K562 (cell line): ENCODE results near the gene RFPL2. TPM values are rescaled to one million over a fixed set of nuclear protein-coding genes. Genes with fewer than 3 reads are reported as not detected.

ENCODE experiments used
- ATAC-seq: fragments of 200-7000 bp; cut with Tn5 transposase; 3 replicates; pipeline ENCODE4 v1.9.1; 2020; ENCODE audit warnings: moderate library complexity
- BruUV-seq: library from RNA; stranded (reverse); fragments of 400-500 nt; replicated peaks from 2 replicates; lab custom pipeline; 2021; lab: Mats Ljungman, UMichigan
- CTCF ChIA-PET: fragments of 300-600 bp; formaldehyde crosslinking; extraction: SDS; loops from one replicate; lab custom pipeline; 2021; ENCODE audit warnings: low intra/inter-chr PET ratio; lab: Yijun Ruan, JAX
- POLR2A ChIA-PET: fragments of 300-600, 350-650 bp; sonication (Branson Sonifier 250); formaldehyde crosslinking; extraction: SDS; loops from one replicate; lab custom pipeline; 2021; ENCODE audit warnings: antibody characterized with exemption, inconsistent platforms; lab: Yijun Ruan, JAX
- DNase-seq, 4 experiments: peaks; one replicate each; pipeline versions ENCODE4 v3.0.0 to v3.0.0-alpha.2; 2011 to 2018; ENCODE audit warnings: low spot score in 3 of 4, mixed read lengths in 3 of 4; ENCODE audit errors: extremely low read depth in 1 of 4
- FAIRE-seq: peaks from 2 replicates; lab custom pipeline; 2011; peaks lifted over from hg19 to GRCh38; lab: Jason Lieb, UNC
- H2AFZ ChIP-seq: 2 replicates; pipeline ENCODE4 v1.6.0; 2011; ENCODE audit warnings: low read depth, low read length, control low read depth, inconsistent platforms
- H3K27ac ChIP-seq: fragments of 200-600 bp; 3 replicates; pipeline ENCODE4 v1.8.0; 2011; ENCODE audit warnings: low read depth, mild to moderate bottlenecking, control low read depth, inconsistent platforms, low read length, moderate library complexity, mixed read lengths; ENCODE audit errors: extremely low read depth
- H3K27me3 ChIP-seq, 2 experiments: fragments of 300-600 bp in 1 of 2; 2 replicates in 1 of 2; 3 replicates in 1 of 2; pipeline versions ENCODE4 v1.6.0 to v1.8.0; 2011; ENCODE audit warnings: inconsistent platforms in 2 of 2, low read length in 2 of 2, mild to moderate bottlenecking in 1 of 2, mixed read lengths in 1 of 2, moderate library complexity in 1 of 2; ENCODE audit not compliant: control insufficient read depth in 2 of 2, insufficient read depth in 2 of 2
- H3K36me3 ChIP-seq: fragments of 300-600 bp; 3 replicates; pipeline ENCODE4 v1.8.0; 2011; ENCODE audit warnings: mild to moderate bottlenecking, low read length, inconsistent platforms; ENCODE audit not compliant: control insufficient read depth, insufficient read depth
- H3K4me1 ChIP-seq, 2 experiments: fragments of 200-600 bp in 1 of 2; replicated peaks in 1 of 2; 2 replicates in 1 of 2; 3 replicates in 1 of 2; pipeline versions ENCODE4 v1.5.1 to v1.8.0; 2011; ENCODE audit warnings: inconsistent platforms in 2 of 2, low read length in 2 of 2, mild to moderate bottlenecking in 1 of 2, mixed read lengths in 1 of 2, moderate library complexity in 1 of 2; ENCODE audit not compliant: control insufficient read depth in 2 of 2, insufficient read depth in 2 of 2
- H3K4me2 ChIP-seq: 2 replicates; pipeline ENCODE4 v1.6.1; 2011; ENCODE audit warnings: low read length, control low read depth, inconsistent platforms, mixed read lengths; ENCODE audit not compliant: insufficient read depth
- H3K4me3 ChIP-seq: fragments of 200-600 bp; sonication (generic), shearing (Covaris generic); 2 replicates; pipeline ENCODE4 v1.5.1; 2016; ENCODE audit warnings: control low read depth, inconsistent platforms
- H3K79me2 ChIP-seq: fragments of 200-600 bp; 3 replicates; pipeline ENCODE4 v1.8.0; 2011; ENCODE audit warnings: low read length, inconsistent platforms; ENCODE audit not compliant: control insufficient read depth, insufficient read depth
- H3K9ac ChIP-seq, 2 experiments: 2 replicates each; pipeline versions ENCODE4 v1.6.0 to v1.6.1; 2011; ENCODE audit warnings: low read depth in 2 of 2, low read length in 2 of 2, control low read depth in 1 of 2, inconsistent platforms in 1 of 2, mild to moderate bottlenecking in 1 of 2, mixed read lengths in 1 of 2; ENCODE audit not compliant: insufficient read depth in 1 of 2
- H3K9me1 ChIP-seq: one replicate; pipeline ENCODE4 v1.6.0; 2011; ENCODE audit warnings: inconsistent platforms, mild to moderate bottlenecking, low read length, moderate library complexity; ENCODE audit not compliant: control insufficient read depth, insufficient read depth
- H3K9me3 ChIP-seq: replicated peaks from 2 replicates; pipeline ENCODE4 v1.5.1; 2011; ENCODE audit warnings: low read depth, low read length, inconsistent platforms; ENCODE audit not compliant: control insufficient read depth, insufficient read depth
- H4K20me1 ChIP-seq: replicated peaks from 2 replicates; pipeline ENCODE4 v1.6.1; 2011; ENCODE audit warnings: low read length, inconsistent platforms, mixed read lengths; ENCODE audit not compliant: control insufficient read depth, insufficient read depth
- BRF2 ChIP-seq: IDR thresholded peaks from 3 replicates; pipeline ENCODE4 v1.6.1; 2011; ENCODE audit warnings: borderline replicate concordance, mild to moderate bottlenecking; ENCODE audit not compliant: insufficient read length, insufficient read depth
- GATAD2A ChIP-seq: fragments of 450-650 bp; IDR thresholded peaks from 2 replicates; pipeline ENCODE4 v1.6.1; 2017
- NCOA1 ChIP-seq: fragments of 450-650 bp; IDR thresholded peaks from 2 replicates; pipeline ENCODE4 v1.6.1; 2016; ENCODE audit warnings: low read depth
- PHB2 ChIP-seq: fragments of 450-650 bp; IDR thresholded peaks from 2 replicates; pipeline ENCODE4 v1.6.1; 2017; ENCODE audit warnings: low read depth
- TOE1 ChIP-seq, 2 experiments: fragments of 450-650 bp in 1 of 2; sonication (generic) in 1 of 2; formaldehyde crosslinking in 1 of 2; IDR thresholded peaks; 2 replicates each; pipeline versions ENCODE4 v1.7.1 to v1.8.0; 2016 to 2022; ENCODE audit warnings: borderline replicate concordance in 2 of 2, mild to moderate bottlenecking in 2 of 2, antibody characterized with exemption in 1 of 2, inconsistent platforms in 1 of 2, low read depth in 1 of 2, missing genetic modification reagents in 1 of 2, moderate library complexity in 1 of 2
- TRIM25 ChIP-seq: fragments of 450-650 bp; IDR thresholded peaks from 2 replicates; pipeline ENCODE4 v1.7.0; 2016; ENCODE audit warnings: borderline replicate concordance
- TRIM28 ChIP-seq: fragments of 450-650 bp; IDR thresholded peaks from 2 replicates; pipeline ENCODE4 v1.6.1; 2017
- ZBTB5 ChIP-seq: fragments of 450-650 bp; IDR thresholded peaks from 2 replicates; pipeline ENCODE4 v1.6.1; 2017; ENCODE audit warnings: antibody characterized with exemption
- ZNF217 ChIP-seq: sonication (generic); formaldehyde crosslinking; IDR thresholded peaks from 2 replicates; pipeline ENCODE4 v1.8.0; 2022; ENCODE audit warnings: mild to moderate bottlenecking, missing genetic modification reagents
- ZNF347 ChIP-seq: fragments of 450-650 bp; formaldehyde crosslinking; IDR thresholded peaks from 2 replicates; pipeline ENCODE4 v1.4.0; 2020; ENCODE audit warnings: low read depth, mild to moderate bottlenecking, moderate library complexity
- ZNF766 ChIP-seq: fragments of 200-800 bp; sonication (Bioruptor generic); conservative IDR thresholded peaks from 2 replicates; pipeline ENCODE4 v1.6.1; 2016; ENCODE audit warnings: missing genetic modification characterization, missing compliant biosample characterization
- WGBS: fragments of 100-300 bp; shearing (Covaris generic); methylation state at CpG from one replicate; pipeline ENCODE4 v1.1.6; 2016; ENCODE audit warnings: low coverage, mixed read lengths; ENCODE audit not compliant: insufficient coverage; ENCODE audit errors: missing lambda C conversion rate; 5-methylcytosine and 5-hydroxymethylcytosine counted together
- in situ Hi-C: fragments of 300-500 bp; cut with MboI; formaldehyde crosslinking; loops from 4 replicates; pipeline ENCODE4 v1.15.0; 2018; ENCODE audit warnings: inconsistent platforms, mixed read lengths
- intact Hi-C: fragments of 100-400 bp; cut with micrococcal nuclease; formaldehyde crosslinking; loops from 2 replicates; pipeline ENCODE4 v1.14.2; 2022
- polyA plus RNA-seq, 8 experiments: library from polyadenylated mRNA; depleted of rRNA in 4 of 8; stranded (reverse) in 5 of 8; unstranded in 3 of 8; fragments of >200 nt; fragmentation: Nextera tagmentation in 2 of 8; fragmentation: Illumina TruSeq in 1 of 8; extraction: Ambion mirVana in 2 of 8; extraction: Trizol in 1 of 8; gene quantifications; 2 replicates each; pipeline versions ENCODE4 v1.2.1 to v1.2.3, GENCODE V29; 2011 to 2014; ENCODE audit warnings: inconsistent platforms in 1 of 8, missing spikeins in 1 of 8
- total RNA-seq, 7 experiments: library from RNA; depleted of rRNA in 6 of 7; stranded (reverse); fragments of >200 nt in 6 of 7; fragmentation: Illumina TruSeq in 2 of 7; extraction: Trizol in 2 of 7; gene quantifications; 2 replicates each; pipeline versions ENCODE4 v1.2.1 to v1.2.3, GENCODE V29; 2011 to 2021; ENCODE audit warnings: low replicate concordance in 1 of 7

The RFPL2 gene
- total and polyA plus RNA-seq, 9 of the 15 experiments (the other 6 are each of a cell fraction or from before 2014, with no cell fraction given): not detected

- no peaks in the 10 kb centered on the region for H3K9me1 ChIP-seq
- H3K27me3 ChIP-seq: no peaks in the 10 kb centered on the region
- ChIA-PET CTCF (no interaction called here), POLR2A (no interaction called here)
- no peaks in the 10 kb centered on the region for H3K4me1 ChIP-seq
- FAIRE-seq: no peak
- no peak overlapping the region for H3K4me2 ChIP-seq
- BruUV-seq: no TSS peak
- H3K36me3 ChIP-seq: no peaks in the 10 kb centered on the region
- intact Hi-C loops (no loop called here), in situ Hi-C loops (no loop called here)
- H3K9ac ChIP-seq: no peak overlapping the region
- no peaks in the 10 kb centered on the region for H4K20me1 ChIP-seq
- H2AFZ ChIP-seq: no peak overlapping the region
- no peak for ATAC-seq
- TF ChIP-seq NCOA1 (no peak), ZNF217 (CRISPR knock-in tag) (no peak), BRF2 (no peak)
- no peak overlapping the region for H3K27ac ChIP-seq
- H3K79me2 ChIP-seq: no peaks in the 10 kb centered on the region
- no peak for DNase-seq
- H3K9me3 ChIP-seq: no peaks in the 10 kb centered on the region
- WGBS: 2% methylated on average over 8 of the region's 10 CpGs
- no peak overlapping the region for H3K4me3 ChIP-seq
Observed at GRCh38 chr22:32216911-32217310, 12.0 kb upstream of the RFPL2 start.

- POLR2A ChIA-PET: interaction anchor here (1.2 kb wide), 1 partner anchor 10 kb away, joined by 3 read pairs; no protein-coding TSS in a partner anchor
- no peaks in the 10 kb centered on the region for H3K9me3 ChIP-seq
- no peaks in the 10 kb centered on the region for H3K36me3 ChIP-seq
- H3K4me2 ChIP-seq: no peak overlapping the region
- no peak for DNase-seq
- H3K27ac ChIP-seq: no peak overlapping the region
- no peak for ATAC-seq
- H3K9me1 ChIP-seq: no peaks in the 10 kb centered on the region
- intact Hi-C loops (no loop called here), in situ Hi-C loops (no loop called here)
- H3K9ac ChIP-seq: no peak overlapping the region
- no peak overlapping the region for H3K4me3 ChIP-seq
- H4K20me1 ChIP-seq: no peaks in the 10 kb centered on the region
- no peaks in the 10 kb centered on the region; a peak in 1 of 5 replicates for H3K27me3 ChIP-seq
- FAIRE-seq: no peak
- 0% methylated on average over 6 of the region's 7 CpGs for WGBS
- CTCF ChIA-PET: no interaction called here
- BruUV-seq: no TSS peak
- H3K79me2 ChIP-seq: no peaks in the 10 kb centered on the region
- no peak overlapping the region for H2AFZ ChIP-seq
- H3K4me1 ChIP-seq: peaks cover 0 to 5% of the 10 kb centered on the region in 2 experiments; a peak in 1 of 5 replicates
- TF ChIP-seq PHB2 (no peak), TRIM28 (no peak), ZNF347 (no peak), GATAD2A (no peak), ZNF766 (CRISPR knock-in tag) (no peak), ZBTB5 (no peak), TRIM25 (no peak), TOE1 (IDR thresholded peaks at IDR 0.05; ENCODE audit: borderline replicate concordance) (no peak), TOE1 (CRISPR knock-in tag; IDR thresholded peaks at IDR 0.05; ENCODE audit: borderline replicate concordance, low read depth) (no peak)
Observed at GRCh38 chr22:32211011-32211410, 6.1 kb upstream of the RFPL2 start.
